Neural cell (in vitro differentiated cells): ENCODE data around the gene MOCOS. TPM values are rescaled to one million over a fixed set of nuclear protein-coding genes. Genes with fewer than 3 reads are reported as not detected.

ENCODE experiments used
- H2AFZ ChIP-seq: fragments of 200-600, 300-800 bp; sonication (generic), shearing (Covaris generic); 2 replicates; pipeline ENCODE4 v1.6.0; 2014; ENCODE audit warnings: low read depth, mild to moderate bottlenecking, antibody characterized with exemption, low read length, moderate library complexity
- H3F3A ChIP-seq: fragments of 200-600 bp; shearing (Covaris generic); 2 replicates; pipeline ENCODE4 v1.6.1; 2016; ENCODE audit warnings: mild to moderate bottlenecking, moderate library complexity, mixed read lengths, antibody characterized with exemption, low read length; ENCODE audit not compliant: insufficient read depth, poor library complexity, severe bottlenecking
- H3K27ac ChIP-seq: fragments of 200-600, 300-800 bp; sonication (generic), shearing (Covaris generic); 2 replicates; pipeline ENCODE4 v1.5.1; 2014; ENCODE audit warnings: mild to moderate bottlenecking, low read length, moderate library complexity
- H3K27me3 ChIP-seq: fragments of 300-800, 200-600 bp; sonication (generic), shearing (Covaris generic); 2 replicates; pipeline ENCODE4 v1.6.0; 2014; ENCODE audit warnings: mild to moderate bottlenecking, low read depth, low read length, moderate library complexity; ENCODE audit not compliant: insufficient read depth
- H3K36me3 ChIP-seq: fragments of 300-800, 200-600 bp; sonication (generic), shearing (Covaris generic); 2 replicates; pipeline ENCODE4 v1.5.1; 2014; ENCODE audit warnings: mild to moderate bottlenecking, antibody characterized with exemption, low read length, moderate library complexity; ENCODE audit not compliant: insufficient read depth
- H3K4me2 ChIP-seq: fragments of 300-800, 200-600 bp; sonication (generic), shearing (Covaris generic); 2 replicates; pipeline ENCODE4 v1.6.0; 2014; ENCODE audit warnings: mild to moderate bottlenecking, low read length
- H3K4me3 ChIP-seq: fragments of 300-800, 200-600 bp; sonication (generic), shearing (Covaris generic); 2 replicates; pipeline ENCODE4 v1.5.1; 2014; ENCODE audit warnings: mild to moderate bottlenecking, low read length, moderate library complexity
- H3K79me2 ChIP-seq: fragments of 200-600 bp; shearing (Covaris generic); replicated peaks from 2 replicates; pipeline ENCODE4 v1.6.0; 2014; ENCODE audit warnings: mild to moderate bottlenecking, low read length, moderate library complexity; ENCODE audit not compliant: insufficient read depth
- H3K9ac ChIP-seq: fragments of 300-800, 200-600 bp; sonication (generic), shearing (Covaris generic); 2 replicates; pipeline ENCODE4 v1.6.1; 2016; ENCODE audit warnings: mild to moderate bottlenecking, low read length, mixed read lengths
- H3K9me2 ChIP-seq: fragments of 200-600 bp; shearing (Covaris generic); 2 replicates; pipeline ENCODE4 v1.6.1; 2016; ENCODE audit warnings: mild to moderate bottlenecking, low read length, mixed read lengths; ENCODE audit not compliant: insufficient read depth
- H3K9me3 ChIP-seq: fragments of 200-600, 300-800 bp; sonication (generic), shearing (Covaris generic); 2 replicates; pipeline ENCODE4 v1.6.1; 2016; ENCODE audit warnings: mild to moderate bottlenecking, mixed run types, low read length, moderate library complexity, mixed read lengths
- H4K20me1 ChIP-seq: fragments of 200-600 bp; shearing (Covaris generic); 2 replicates; pipeline ENCODE4 v1.6.1; 2016; ENCODE audit warnings: mild to moderate bottlenecking, mixed run types; ENCODE audit not compliant: insufficient read depth
- CTCF ChIP-seq: fragments of 450-650 bp; IDR thresholded peaks from 2 replicates; pipeline ENCODE4 v1.5.1; 2014; ENCODE audit warnings: antibody characterized with exemption, mild to moderate bottlenecking, moderate library complexity; ENCODE audit not compliant: poor library complexity, severe bottlenecking
- EP300 ChIP-seq: fragments of 450-650 bp; conservative IDR thresholded peaks from 2 replicates; pipeline ENCODE4 v1.6.1; 2014; ENCODE audit warnings: antibody characterized with exemption, mild to moderate bottlenecking, moderate library complexity; ENCODE audit not compliant: poor library complexity, severe bottlenecking
- EZH2 ChIP-seq: fragments of 200-600, 300-800 bp; shearing (Covaris generic), sonication (generic); IDR thresholded peaks from 2 replicates; pipeline ENCODE4 v1.6.1; 2014; ENCODE audit warnings: antibody characterized with exemption, low read length, borderline replicate concordance, mild to moderate bottlenecking; ENCODE audit not compliant: insufficient read depth, poor library complexity, severe bottlenecking
- MXI1 ChIP-seq: fragments of 450-650 bp; conservative IDR thresholded peaks from 2 replicates; pipeline ENCODE4 v1.6.1; 2014; ENCODE audit warnings: antibody characterized with exemption, mild to moderate bottlenecking; ENCODE audit not compliant: poor library complexity, severe bottlenecking
- POLR2AphosphoS5 ChIP-seq: IDR thresholded peaks from 2 replicates; pipeline ENCODE4 v1.6.1; 2012
- RAD21 ChIP-seq: fragments of 450-650 bp; conservative IDR thresholded peaks from 2 replicates; pipeline ENCODE4 v1.6.1; 2014; ENCODE audit warnings: antibody characterized with exemption, mild to moderate bottlenecking, moderate library complexity
- REST ChIP-seq: IDR thresholded peaks from 2 replicates; pipeline ENCODE4 v1.6.1; 2012; ENCODE audit warnings: borderline replicate concordance
- SMC3 ChIP-seq: fragments of 450-650 bp; conservative IDR thresholded peaks from 2 replicates; pipeline ENCODE4 v1.6.1; 2014; ENCODE audit warnings: antibody characterized with exemption, mild to moderate bottlenecking, moderate library complexity; ENCODE audit not compliant: poor library complexity
- TAF1 ChIP-seq: IDR thresholded peaks from 2 replicates; pipeline ENCODE4 v1.6.1; 2012; ENCODE audit warnings: low read depth
- polyA plus RNA-seq: library from polyadenylated mRNA; depleted of rRNA; stranded (reverse); fragments of >200 nt; gene quantifications from 2 replicates; pipeline ENCODE4 v1.2.3, GENCODE V29; 2014

MOCOS gene
- polyA plus RNA-seq, 1 donor from 2014 or later: not detected

- no peak overlapping the region for H2AFZ ChIP-seq
- H3K27me3 ChIP-seq: no peaks in the 10 kb centered on the region
- no peaks in the 10 kb centered on the region for H3K9me2 ChIP-seq
- H3F3A ChIP-seq: no peaks in the 10 kb centered on the region
- no peaks in the 10 kb centered on the region for H4K20me1 ChIP-seq
- H3K36me3 ChIP-seq: no peaks in the 10 kb centered on the region
- no peak overlapping the region for H3K27ac ChIP-seq
- H3K9ac ChIP-seq: no peak overlapping the region
- no peaks in the 10 kb centered on the region for H3K9me3 ChIP-seq
- no peak overlapping the region for H3K4me3 ChIP-seq
- H3K4me2 ChIP-seq: no peak overlapping the region
- no peaks in the 10 kb centered on the region for H3K79me2 ChIP-seq
- TF ChIP-seq RAD21 (no peak), CTCF (no peak)
These were observed 14.5 kb downstream of the MOCOS start for GRCh38 chr18:36201765-36202164.

GRCh38 chr18:36203360-36203895 lies 16.1 kb downstream of the MOCOS start:
- Histone ChIP-seq H4K20me1 (no peaks in the 10 kb centered on the region), H2AFZ (no peak overlapping the region), H3K27ac (no peak overlapping the region), H3K27me3 (no peaks in the 10 kb centered on the region), H3K4me2 (no peak overlapping the region), H3K36me3 (no peaks in the 10 kb centered on the region), H3F3A (no peaks in the 10 kb centered on the region), H3K4me3 (no peak overlapping the region), H3K79me2 (no peaks in the 10 kb centered on the region), H3K9ac (no peak overlapping the region), H3K9me3 (peaks cover under 1% of the 10 kb centered on the region), H3K9me2 (no peaks in the 10 kb centered on the region)
- TF ChIP-seq EZH2 (no peak), TAF1 (no peak), REST (no peak), MXI1 (no peak), EP300 (no peak), RAD21 (no peak), CTCF (no peak), POLR2AphosphoS5 (no peak), SMC3 (no peak)
